Mucosa of descending colon (tissue), 3 donors: ENCODE measurements around the gene TM4SF5. TPM values are rescaled to one million over a fixed set of nuclear protein-coding genes. Genes with fewer than 3 reads are reported as not detected.
A peak's percentile ranks its signal among the peaks of the same experiment; 100 is the strongest.

ENCODE experiments used
- ATAC-seq: fragments of 200-7000 bp; cut with Tn5 transposase; one replicate; pipeline ENCODE4 v1.9.1; 2020; ENCODE audit warnings: mild to moderate bottlenecking, moderate library complexity
- DNase-seq, 3 donors: peaks; one replicate each; pipeline ENCODE4 v3.0.0-alpha.2; 2020
- H3K36me3 ChIP-seq: fragments of 200-600 bp; one replicate; pipeline ENCODE4 v1.8.0; 2021; ENCODE audit warnings: low read depth, mild to moderate bottlenecking
- H3K4me1 ChIP-seq: fragments of 200-600 bp; one replicate; pipeline ENCODE4 v1.8.0; 2021; ENCODE audit warnings: low read depth, mild to moderate bottlenecking
- H3K4me3 ChIP-seq: fragments of 200-600 bp; one replicate; pipeline ENCODE4 v1.8.0; 2021; ENCODE audit warnings: mild to moderate bottlenecking
- H3K9me3 ChIP-seq: fragments of 200-600 bp; one replicate; pipeline ENCODE4 v1.8.0; 2021; ENCODE audit warnings: mild to moderate bottlenecking
- intact Hi-C, 2 donors: fragments of 100-400 bp; cut with DNase I in 1 of 2; cut with micrococcal nuclease in 1 of 2; formaldehyde crosslinking; loops; one replicate each; pipeline versions ENCODE4 v1.11.0 to v1.11.1; 2022; cut with DNase I, micrococcal nuclease
- long read RNA-seq, 2 donors: library from polyadenylated mRNA; unstranded; transcript quantifications; one replicate each; pipeline ENCODE4 v2.0.0, GENCODE V29; 2019 to 2021
- total RNA-seq, 3 donors: library from RNA; stranded (reverse); fragmentation: NEBNext Ultra II Directional in 2 of 3; extraction: Animal tissue kit (Norgen Biotek cat#: 25700) in 2 of 3; gene quantifications; one replicate each; pipeline versions ENCODE4 v1.2.1 to v1.2.4, GENCODE V29; 2021 to 2023
- TF ChIP-seq, protein P1 (sequence below): fragments of 200-600 bp; IDR thresholded peaks from one replicate; pipeline ENCODE4 v1.8.0; 2022; ENCODE audit warnings: antibody characterized with exemption, mild to moderate bottlenecking
- donor health status: DM: no; HTN: no; CAD: no; lungs with moderate emphysema.
- donor health status: DM: no; HTN: no; CAD: no.
- donor health status: DM: no; HTN: yes; CAD: no.

Gene TM4SF5, protein sequence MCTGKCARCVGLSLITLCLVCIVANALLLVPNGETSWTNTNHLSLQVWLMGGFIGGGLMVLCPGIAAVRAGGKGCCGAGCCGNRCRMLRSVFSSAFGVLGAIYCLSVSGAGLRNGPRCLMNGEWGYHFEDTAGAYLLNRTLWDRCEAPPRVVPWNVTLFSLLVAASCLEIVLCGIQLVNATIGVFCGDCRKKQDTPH
- 10 to 100 TPM in 2 of 3 donors, 1 to 10 TPM in 1; 5.0 to 20.7 (median 12.5) TPM for total RNA-seq
- long read RNA-seq, donor 1, partial matches to known transcripts = 0 of 1 reads
- long read RNA-seq, donor 1, other reads (novel, unspliced or antisense) = 0 of 1 reads
- long read RNA-seq, donor 2, transcript TM4SF5-201 (5 exons, 708 nt) = major isoform, 11 of 13 reads
- long read RNA-seq, donor 2, partial matches to known transcripts = 0 of 13 reads
- long read RNA-seq, donor 2, other reads (novel, unspliced or antisense) = 1 of 13 reads

DNA sequence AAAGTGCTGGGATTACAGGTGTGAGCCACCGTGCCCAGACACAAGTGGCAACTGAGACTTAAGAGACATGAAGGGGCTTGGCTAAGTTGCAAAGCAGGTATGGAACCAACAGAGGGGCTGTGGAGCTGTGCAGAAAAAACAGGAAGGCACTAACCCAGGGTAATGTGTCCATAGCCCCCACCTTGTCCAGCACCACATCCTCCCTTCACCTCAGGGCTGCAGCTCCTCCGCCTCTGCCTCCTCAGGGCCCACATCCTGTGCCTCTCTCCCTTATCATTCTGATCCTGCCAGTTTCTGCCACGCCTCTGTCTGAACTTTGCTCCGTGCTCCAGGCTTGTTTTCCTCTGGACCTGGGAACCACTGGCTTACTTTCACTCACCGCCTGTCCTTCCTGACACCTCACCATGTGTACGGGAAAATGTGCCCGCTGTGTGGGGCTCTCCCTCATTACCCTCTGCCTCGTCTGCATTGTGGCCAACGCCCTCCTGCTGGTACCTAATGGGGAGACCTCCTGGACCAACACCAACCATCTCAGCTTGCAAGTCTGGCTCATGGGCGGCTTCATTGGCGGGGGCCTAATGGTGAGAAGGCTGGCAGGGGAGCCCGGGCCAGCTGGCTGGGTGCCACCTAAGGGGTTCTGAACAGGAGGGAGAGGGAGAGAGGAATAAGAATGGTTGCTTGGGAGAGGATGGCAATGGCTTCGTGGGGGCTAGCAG is at the start of gene TM4SF5:
Gene TM4SF5, plus strand, starts transcription at position 368 of the 716 bp plus-strand sequence. Its CDS starts 37 bp downstream, at position 405.
- intact Hi-C loops = no loop called here
- Histone ChIP-seq H3K4me1 (peaks cover 11% of the 10 kb centered on the region), H3K4me3 (no peak within 1 kb of the TSS), H3K36me3 (no peaks in the 10 kb centered on the region), H3K9me3 (no peaks in the 10 kb centered on the region)
- ATAC-seq (peak; percentile 98), DNase-seq (peak; percentile 81 to 92 (median 86))
- TF ChIP-seq, protein P1, sequence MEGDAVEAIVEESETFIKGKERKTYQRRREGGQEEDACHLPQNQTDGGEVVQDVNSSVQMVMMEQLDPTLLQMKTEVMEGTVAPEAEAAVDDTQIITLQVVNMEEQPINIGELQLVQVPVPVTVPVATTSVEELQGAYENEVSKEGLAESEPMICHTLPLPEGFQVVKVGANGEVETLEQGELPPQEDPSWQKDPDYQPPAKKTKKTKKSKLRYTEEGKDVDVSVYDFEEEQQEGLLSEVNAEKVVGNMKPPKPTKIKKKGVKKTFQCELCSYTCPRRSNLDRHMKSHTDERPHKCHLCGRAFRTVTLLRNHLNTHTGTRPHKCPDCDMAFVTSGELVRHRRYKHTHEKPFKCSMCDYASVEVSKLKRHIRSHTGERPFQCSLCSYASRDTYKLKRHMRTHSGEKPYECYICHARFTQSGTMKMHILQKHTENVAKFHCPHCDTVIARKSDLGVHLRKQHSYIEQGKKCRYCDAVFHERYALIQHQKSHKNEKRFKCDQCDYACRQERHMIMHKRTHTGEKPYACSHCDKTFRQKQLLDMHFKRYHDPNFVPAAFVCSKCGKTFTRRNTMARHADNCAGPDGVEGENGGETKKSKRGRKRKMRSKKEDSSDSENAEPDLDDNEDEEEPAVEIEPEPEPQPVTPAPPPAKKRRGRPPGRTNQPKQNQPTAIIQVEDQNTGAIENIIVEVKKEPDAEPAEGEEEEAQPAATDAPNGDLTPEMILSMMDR = no peak

DNA sequence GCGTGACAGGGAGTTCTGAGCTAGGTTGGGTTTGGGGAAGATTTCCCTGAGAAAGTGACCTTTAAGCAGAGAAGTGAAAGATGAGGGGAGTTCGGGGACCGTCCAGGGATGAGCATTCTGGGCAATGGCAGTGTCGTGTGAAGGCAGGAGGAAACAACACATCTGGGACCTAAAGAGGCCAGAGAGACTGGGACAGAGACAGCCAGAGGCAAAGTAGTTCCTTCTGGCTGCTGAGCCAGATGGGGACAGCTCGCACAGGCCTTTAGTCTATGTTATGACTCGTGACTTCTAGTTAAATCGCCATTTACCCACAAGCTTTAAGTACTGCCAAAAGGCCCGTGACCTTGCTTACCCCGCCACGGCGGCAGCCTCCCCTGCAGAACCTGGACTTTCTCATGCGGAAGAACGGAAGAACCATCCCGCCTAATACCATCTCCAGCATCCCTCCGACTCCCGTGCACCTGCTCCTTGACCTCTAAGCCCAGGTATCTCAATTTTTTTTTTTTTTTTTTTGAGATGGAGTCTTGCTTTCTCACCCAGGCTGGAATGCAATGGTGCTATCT is 48.9 kb upstream of the TM4SF5 start:
- Histone ChIP-seq H3K4me3 (no peak overlapping the region), H3K9me3 (no peaks in the 10 kb centered on the region), H3K4me1 (peaks cover 15% of the 10 kb centered on the region), H3K36me3 (no peaks in the 10 kb centered on the region)
- TF ChIP-seq, protein P1 = no peak
- ATAC-seq (no peak), DNase-seq (no peak)
- intact Hi-C loops = loop anchor here in 1 of 2 donors (10.0 kb wide), 2 partner anchors 62 to 172 kb away; partner anchors contain the start of genes C17orf107, GLTPD2 and VMO1

DNA sequence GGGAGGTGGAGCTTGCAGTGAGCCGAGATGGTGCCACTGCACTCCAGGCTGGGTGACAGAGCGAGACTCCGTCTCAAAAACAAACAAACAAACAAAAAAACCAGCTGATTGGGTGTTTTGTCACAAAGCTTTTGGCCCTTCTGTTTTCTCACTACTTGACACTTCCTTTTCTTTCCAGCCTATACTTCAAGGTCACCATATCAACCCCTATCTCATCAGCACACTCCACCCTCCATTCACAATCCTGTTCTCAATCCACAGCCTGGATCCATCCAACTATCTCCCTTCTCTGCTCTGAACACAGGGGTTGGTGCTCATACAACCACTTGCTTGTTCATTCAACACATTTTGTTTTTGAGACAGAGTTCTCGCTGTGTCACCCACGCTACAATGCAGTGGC is 47.0 kb upstream of the TM4SF5 start:
- no peak overlapping the region for H3K4me3 ChIP-seq
- no peaks in the 10 kb centered on the region for H3K36me3 ChIP-seq
- DNase-seq (no peak), ATAC-seq (no peak)
- H3K9me3 ChIP-seq = no peaks in the 10 kb centered on the region
- TF ChIP-seq, protein P1 = no peak
- H3K4me1 ChIP-seq = peaks cover 15% of the 10 kb centered on the region
- intact Hi-C loops = loop anchor here in 1 of 2 donors (10.0 kb wide), 2 partner anchors 60 to 170 kb away; partner anchors contain the start of genes C17orf107, GLTPD2 and VMO1

DNA sequence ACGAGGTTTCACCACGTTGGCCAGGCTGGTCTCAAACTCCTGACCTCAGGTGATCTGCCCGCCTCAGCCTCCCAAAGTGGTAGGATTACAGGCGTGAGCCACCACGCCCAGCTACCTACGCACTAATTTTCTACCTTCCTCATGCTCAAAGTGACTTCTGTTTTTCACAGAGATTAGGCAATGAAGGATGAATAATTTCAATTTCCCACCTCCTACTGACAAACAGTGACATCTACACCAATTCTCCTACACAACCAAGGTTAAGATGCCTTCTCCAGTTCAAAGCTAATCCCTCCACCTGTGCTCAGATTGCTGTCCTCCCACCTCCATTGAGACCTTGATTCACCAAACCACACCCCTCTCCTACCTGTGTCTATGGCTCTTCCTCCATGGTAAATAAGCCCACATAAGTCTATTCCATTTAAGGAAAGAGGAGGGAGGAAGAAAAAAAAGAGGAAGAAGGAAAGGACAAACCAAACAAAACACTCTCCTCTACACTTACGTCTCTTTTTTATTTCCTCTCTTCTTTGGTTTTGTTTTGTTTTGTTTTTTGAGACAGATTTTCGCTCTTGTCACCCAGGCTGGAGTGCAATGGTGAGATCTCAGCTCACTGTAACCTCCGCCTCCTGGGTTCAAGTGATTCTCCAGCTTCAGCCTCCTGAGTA is 45.9 kb upstream of the TM4SF5 start:
- no peak for ATAC-seq
- H3K9me3 ChIP-seq = no peaks in the 10 kb centered on the region
- no peak for DNase-seq
- no peak overlapping the region for H3K4me3 ChIP-seq
- TF ChIP-seq, protein P1 = no peak
- no peaks in the 10 kb centered on the region for H3K36me3 ChIP-seq
- intact Hi-C loops = loop anchor here in 1 of 2 donors (10.0 kb wide), 2 partner anchors 59 to 169 kb away; partner anchors contain the start of genes C17orf107, GLTPD2 and VMO1
- peaks cover 23% of the 10 kb centered on the region for H3K4me1 ChIP-seq

DNA sequence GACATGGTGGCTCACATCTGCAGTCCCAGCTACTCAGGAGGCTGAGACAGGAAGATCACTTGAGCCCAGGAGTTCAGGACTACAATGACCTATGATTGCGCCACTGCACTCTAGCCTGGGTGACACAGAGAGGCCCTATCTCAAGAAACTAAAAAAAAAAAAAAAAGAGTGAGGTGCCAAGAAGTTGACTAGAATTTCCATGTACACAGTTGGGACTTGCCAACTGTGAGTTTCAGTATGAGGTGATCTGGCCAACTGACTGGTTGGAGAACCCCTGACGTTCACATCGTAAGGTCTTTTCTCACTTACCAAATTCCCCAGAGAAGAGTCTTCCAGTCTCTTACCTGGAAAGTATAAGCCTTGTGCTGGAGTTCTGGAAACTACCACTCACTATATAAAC is 43.6 kb upstream of the TM4SF5 start:
- Histone ChIP-seq H3K9me3 (no peaks in the 10 kb centered on the region), H3K4me3 (no peak overlapping the region), H3K36me3 (no peaks in the 10 kb centered on the region), H3K4me1 (peaks cover 12% of the 10 kb centered on the region)
- TF ChIP-seq, protein P1 = no peak
- no peak for ATAC-seq
- intact Hi-C loops = loop anchor here in 1 of 2 donors (10.0 kb wide), 2 partner anchors 57 to 167 kb away; partner anchors contain the start of genes C17orf107, GLTPD2 and VMO1
- no peak for DNase-seq
